Type B pancreatic cell (in vitro differentiated cells): ENCODE results near the gene CHDH. TPM values are rescaled to one million over a fixed set of nuclear protein-coding genes. Genes with fewer than 3 reads are reported as not detected.

Experiments
- DNase-seq: peaks from one replicate; pipeline ENCODE4 v3.0.0; 2021; ENCODE audit warnings: mixed read lengths; ENCODE audit not compliant: unreplicated experiment; ENCODE audit errors: extremely low spot score
- H3K27ac Mint-ChIP-seq: 2 replicates; pipeline ENCODE4 v1.8.0; 2021; ENCODE audit warnings: mild to moderate bottlenecking, mixed read lengths
- H3K27me3 Mint-ChIP-seq: 2 replicates; pipeline ENCODE4 v1.8.0; 2021; ENCODE audit warnings: mixed read lengths
- H3K36me3 Mint-ChIP-seq: 2 replicates; pipeline ENCODE4 v1.8.0; 2021; ENCODE audit warnings: mixed read lengths
- H3K4me1 Mint-ChIP-seq: one replicate; pipeline ENCODE4 v1.8.0; 2021; ENCODE audit warnings: mixed read lengths; ENCODE audit not compliant: unreplicated experiment
- H3K4me3 Mint-ChIP-seq: 2 replicates; pipeline ENCODE4 v1.8.0; 2021; ENCODE audit warnings: mild to moderate bottlenecking, mixed read lengths
- H3K9me3 Mint-ChIP-seq: 2 replicates; pipeline ENCODE4 v1.8.0; 2021; ENCODE audit warnings: mixed read lengths
- CTCF ChIP-seq: fragments of 200-600 bp; sonication (generic); conservative IDR thresholded peaks from 2 replicates; pipeline ENCODE4 v1.5.0; 2021; ENCODE audit warnings: antibody characterized with exemption, mild to moderate bottlenecking
- total RNA-seq: library from RNA; stranded (reverse); gene quantifications from 2 replicates; pipeline ENCODE4 v1.2.1, GENCODE V29; 2021; ENCODE audit warnings: low replicate concordance

Gene CHDH
- total RNA-seq, 1 donor from 2014 or later, result 8.0 TPM

GRCh38 chr3:53815651-53816050, 30.6 kb downstream of the CHDH start:
- no peak for TF ChIP-seq CTCF
- Mint-ChIP-seq H3K4me1 (no peaks in the 10 kb centered on the region), H3K36me3 (no peaks in the 10 kb centered on the region), H3K27ac (no peak overlapping the region), H3K9me3 (no peaks in the 10 kb centered on the region), H3K4me3 (no peak overlapping the region), H3K27me3 (no peaks in the 10 kb centered on the region)
- DNase-seq, result no peak

GRCh38 chr3:53815067-53815466, 31.2 kb downstream of the CHDH start:
- Mint-ChIP-seq H3K4me3 (no peak overlapping the region), H3K27ac (no peak overlapping the region), H3K4me1 (no peaks in the 10 kb centered on the region), H3K36me3 (no peaks in the 10 kb centered on the region), H3K27me3 (no peaks in the 10 kb centered on the region), H3K9me3 (no peaks in the 10 kb centered on the region)
- no peak for DNase-seq
- TF ChIP-seq CTCF, result no peak

- TF ChIP-seq CTCF, result no peak
- Mint-ChIP-seq H3K36me3 (no peaks in the 10 kb centered on the region), H3K4me3 (no peak overlapping the region), H3K4me1 (no peaks in the 10 kb centered on the region), H3K27me3 (no peaks in the 10 kb centered on the region), H3K9me3 (no peaks in the 10 kb centered on the region), H3K27ac (no peak overlapping the region)
- no peak for DNase-seq
These were observed 32.3 kb downstream of the CHDH start for GRCh38 chr3:53813876-53814275.

GRCh38 chr3:53813229-53813628, 33.0 kb downstream of the CHDH start:
- Mint-ChIP-seq H3K9me3 (no peaks in the 10 kb centered on the region), H3K36me3 (no peaks in the 10 kb centered on the region), H3K27me3 (no peaks in the 10 kb centered on the region), H3K4me1 (no peaks in the 10 kb centered on the region), H3K4me3 (no peak overlapping the region), H3K27ac (no peak overlapping the region)
- no peak for DNase-seq
- no peak for TF ChIP-seq CTCF

- Mint-ChIP-seq H3K4me3 (no peak overlapping the region), H3K4me1 (peaks cover 4% of the 10 kb centered on the region), H3K27ac (peak overlapping the region; percentile 28), H3K9me3 (no peaks in the 10 kb centered on the region), H3K27me3 (no peaks in the 10 kb centered on the region), H3K36me3 (no peaks in the 10 kb centered on the region)
- no peak for TF ChIP-seq CTCF
- DNase-seq, result no peak
These were observed 33.8 kb downstream of the CHDH start for GRCh38 chr3:53812434-53812833.
